SK-N-SH treated with all-trans-retinoic acid at 6 μM for 48 hours (cell line): ENCODE measurements around the gene LTBP1.

Source experiments
- ARNTL ChIP-seq: fragments of 450-650 bp; formaldehyde crosslinking; IDR thresholded peaks from 2 replicates; pipeline ENCODE4 v1.5.0; 2020; ENCODE audit warnings: low read depth, mild to moderate bottlenecking, moderate library complexity, borderline replicate concordance
- TCF4 ChIP-seq: fragments of 250-450 bp; sonication (Bioruptor Pico); IDR thresholded peaks from 2 replicates; pipeline ENCODE4 v1.8.0; 2021; ENCODE audit warnings: mild to moderate bottlenecking, moderate library complexity, borderline replicate concordance
- TOX ChIP-seq: fragments of 250-450 bp; sonication (Bioruptor Pico); IDR thresholded peaks from 2 replicates; pipeline ENCODE4 v1.8.0; 2021; ENCODE audit warnings: mild to moderate bottlenecking, moderate library complexity, borderline replicate concordance
- ZFP3 ChIP-seq: fragments of 250-450 bp; sonication (Bioruptor Pico); IDR thresholded peaks from 2 replicates; pipeline ENCODE4 v1.5.0; 2020; ENCODE audit warnings: mild to moderate bottlenecking, moderate library complexity
- ZFP30 ChIP-seq: fragments of 450-650 bp; formaldehyde crosslinking; IDR thresholded peaks from 2 replicates; pipeline ENCODE4 v1.5.0; 2022; ENCODE audit warnings: mild to moderate bottlenecking, moderate library complexity
- ZNF565 ChIP-seq: fragments of 450-650 bp; formaldehyde crosslinking; conservative IDR thresholded peaks from 2 replicates; pipeline ENCODE4 v1.5.0; 2020; ENCODE audit warnings: low read depth, mild to moderate bottlenecking, moderate library complexity
- ZNF8 ChIP-seq: fragments of 450-650 bp; formaldehyde crosslinking; IDR thresholded peaks from 2 replicates; pipeline ENCODE4 v1.5.0; 2020; ENCODE audit warnings: mild to moderate bottlenecking, moderate library complexity
- TF ChIP-seq, protein P1 (sequence below): fragments of 250-450 bp; sonication (Bioruptor Pico); IDR thresholded peaks from 2 replicates; pipeline ENCODE4 v1.8.0; 2021; ENCODE audit warnings: low read depth, mild to moderate bottlenecking, moderate library complexity, borderline replicate concordance
- TF ChIP-seq, protein P2 (sequence below): fragments of 250-450 bp; sonication (Bioruptor Pico); IDR thresholded peaks from 2 replicates; pipeline ENCODE4 v1.5.1; 2020; ENCODE audit warnings: low read depth, mild to moderate bottlenecking, moderate library complexity
- TF ChIP-seq, protein P3 (sequence below): fragments of 250-450 bp; sonication (Bioruptor Pico); IDR thresholded peaks from 2 replicates; pipeline ENCODE4 v1.8.0; 2020; ENCODE audit warnings: mild to moderate bottlenecking, moderate library complexity, borderline replicate concordance
- TF ChIP-seq, protein P4 (sequence below): fragments of 250-450 bp; sonication (Bioruptor Pico); IDR thresholded peaks from 2 replicates; pipeline ENCODE4 v1.5.1; 2021; ENCODE audit warnings: mild to moderate bottlenecking, moderate library complexity

DNA sequence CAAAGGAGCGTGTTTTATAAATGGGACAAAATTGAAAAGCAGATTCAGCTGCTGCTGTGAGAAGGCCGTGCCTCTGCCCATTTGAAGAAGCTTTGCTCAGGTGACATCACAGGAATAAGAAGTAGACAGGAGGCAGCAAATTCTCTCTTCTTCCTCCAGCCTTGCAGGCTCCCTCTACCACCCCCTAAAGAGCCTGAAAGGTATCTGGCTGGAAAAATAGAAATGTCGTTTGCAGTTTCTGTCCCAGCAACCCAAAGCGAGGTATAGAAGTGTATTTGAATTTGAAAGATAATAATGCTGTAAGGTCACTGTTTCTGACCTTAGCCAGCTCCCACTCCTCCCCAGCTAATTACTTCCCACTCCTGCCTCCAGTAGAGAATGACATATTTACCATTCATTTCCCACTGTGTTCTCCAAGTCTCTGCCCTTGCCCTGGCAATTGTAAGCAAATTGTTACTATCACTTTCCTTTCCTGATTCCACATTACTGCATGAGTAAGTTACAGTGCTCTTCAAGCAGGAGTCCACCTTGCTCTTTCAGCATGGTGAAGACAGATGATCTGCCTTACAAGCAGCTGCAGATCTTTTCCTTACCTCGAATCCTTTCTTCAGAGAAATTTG is 472.9 kb downstream of the LTBP1 start:
- no peak for TF ChIP-seq ZFP30 (CRISPR knock-in tag)
- no peak for TF ChIP-seq ZNF8 (CRISPR knock-in tag)
- TF ChIP-seq, protein P1, sequence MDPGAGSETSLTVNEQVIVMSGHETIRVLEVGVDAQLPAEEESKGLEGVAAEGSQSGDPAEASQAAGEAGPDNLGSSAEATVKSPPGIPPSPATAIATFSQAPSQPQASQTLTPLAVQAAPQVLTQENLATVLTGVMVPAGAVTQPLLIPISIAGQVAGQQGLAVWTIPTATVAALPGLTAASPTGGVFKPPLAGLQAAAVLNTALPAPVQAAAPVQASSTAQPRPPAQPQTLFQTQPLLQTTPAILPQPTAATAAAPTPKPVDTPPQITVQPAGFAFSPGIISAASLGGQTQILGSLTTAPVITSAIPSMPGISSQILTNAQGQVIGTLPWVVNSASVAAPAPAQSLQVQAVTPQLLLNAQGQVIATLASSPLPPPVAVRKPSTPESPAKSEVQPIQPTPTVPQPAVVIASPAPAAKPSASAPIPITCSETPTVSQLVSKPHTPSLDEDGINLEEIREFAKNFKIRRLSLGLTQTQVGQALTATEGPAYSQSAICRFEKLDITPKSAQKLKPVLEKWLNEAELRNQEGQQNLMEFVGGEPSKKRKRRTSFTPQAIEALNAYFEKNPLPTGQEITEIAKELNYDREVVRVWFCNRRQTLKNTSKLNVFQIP (CRISPR knock-in tag), result no peak
- no peak for TF ChIP-seq ZFP3 (CRISPR knock-in tag)
- TF ChIP-seq, protein P2, sequence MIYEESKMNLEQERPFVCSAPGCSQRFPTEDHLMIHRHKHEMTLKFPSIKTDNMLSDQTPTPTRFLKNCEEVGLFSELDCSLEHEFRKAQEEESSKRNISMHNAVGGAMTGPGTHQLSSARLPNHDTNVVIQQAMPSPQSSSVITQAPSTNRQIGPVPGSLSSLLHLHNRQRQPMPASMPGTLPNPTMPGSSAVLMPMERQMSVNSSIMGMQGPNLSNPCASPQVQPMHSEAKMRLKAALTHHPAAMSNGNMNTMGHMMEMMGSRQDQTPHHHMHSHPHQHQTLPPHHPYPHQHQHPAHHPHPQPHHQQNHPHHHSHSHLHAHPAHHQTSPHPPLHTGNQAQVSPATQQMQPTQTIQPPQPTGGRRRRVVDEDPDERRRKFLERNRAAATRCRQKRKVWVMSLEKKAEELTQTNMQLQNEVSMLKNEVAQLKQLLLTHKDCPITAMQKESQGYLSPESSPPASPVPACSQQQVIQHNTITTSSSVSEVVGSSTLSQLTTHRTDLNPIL (CRISPR knock-in tag), result no peak
- TF ChIP-seq, protein P3, sequence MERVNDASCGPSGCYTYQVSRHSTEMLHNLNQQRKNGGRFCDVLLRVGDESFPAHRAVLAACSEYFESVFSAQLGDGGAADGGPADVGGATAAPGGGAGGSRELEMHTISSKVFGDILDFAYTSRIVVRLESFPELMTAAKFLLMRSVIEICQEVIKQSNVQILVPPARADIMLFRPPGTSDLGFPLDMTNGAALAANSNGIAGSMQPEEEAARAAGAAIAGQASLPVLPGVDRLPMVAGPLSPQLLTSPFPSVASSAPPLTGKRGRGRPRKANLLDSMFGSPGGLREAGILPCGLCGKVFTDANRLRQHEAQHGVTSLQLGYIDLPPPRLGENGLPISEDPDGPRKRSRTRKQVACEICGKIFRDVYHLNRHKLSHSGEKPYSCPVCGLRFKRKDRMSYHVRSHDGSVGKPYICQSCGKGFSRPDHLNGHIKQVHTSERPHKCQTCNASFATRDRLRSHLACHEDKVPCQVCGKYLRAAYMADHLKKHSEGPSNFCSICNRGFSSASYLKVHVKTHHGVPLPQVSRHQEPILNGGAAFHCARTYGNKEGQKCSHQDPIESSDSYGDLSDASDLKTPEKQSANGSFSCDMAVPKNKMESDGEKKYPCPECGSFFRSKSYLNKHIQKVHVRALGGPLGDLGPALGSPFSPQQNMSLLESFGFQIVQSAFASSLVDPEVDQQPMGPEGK, result no peak
- no peak for TF ChIP-seq TCF4 (CRISPR knock-in tag)
- no peak for TF ChIP-seq TOX (CRISPR knock-in tag)
- TF ChIP-seq, protein P4, sequence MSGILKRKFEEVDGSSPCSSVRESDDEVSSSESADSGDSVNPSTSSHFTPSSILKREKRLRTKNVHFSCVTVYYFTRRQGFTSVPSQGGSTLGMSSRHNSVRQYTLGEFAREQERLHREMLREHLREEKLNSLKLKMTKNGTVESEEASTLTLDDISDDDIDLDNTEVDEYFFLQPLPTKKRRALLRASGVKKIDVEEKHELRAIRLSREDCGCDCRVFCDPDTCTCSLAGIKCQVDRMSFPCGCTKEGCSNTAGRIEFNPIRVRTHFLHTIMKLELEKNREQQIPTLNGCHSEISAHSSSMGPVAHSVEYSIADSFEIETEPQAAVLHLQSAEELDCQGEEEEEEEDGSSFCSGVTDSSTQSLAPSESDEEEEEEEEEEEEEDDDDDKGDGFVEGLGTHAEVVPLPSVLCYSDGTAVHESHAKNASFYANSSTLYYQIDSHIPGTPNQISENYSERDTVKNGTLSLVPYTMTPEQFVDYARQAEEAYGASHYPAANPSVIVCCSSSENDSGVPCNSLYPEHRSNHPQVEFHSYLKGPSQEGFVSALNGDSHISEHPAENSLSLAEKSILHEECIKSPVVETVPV (CRISPR knock-in tag), result no peak
- TF ChIP-seq ARNTL (CRISPR knock-in tag), result no peak
- no peak for TF ChIP-seq ZNF565
